GM18508 (cell line): ENCODE results near the gene USP6NL.

Experiments used
- ATAC-seq: cut with Tn5 transposase; IDR thresholded peaks from one replicate; pipeline ENCODE4 v1.9.1; 2021; ENCODE audit warnings: moderate number of reproducible peaks; ENCODE audit not compliant: insufficient read depth, unreplicated experiment

USP6NL gene

GRCh38 chr10:11454958-11455566 is 156.4 kb downstream of the USP6NL start:
- no peak for ATAC-seq

GRCh38 chr10:11454160-11454559 is 157.3 kb downstream of the USP6NL start:
- ATAC-seq = no peak

GRCh38 chr10:11451640-11452260 is 159.7 kb downstream of the USP6NL start:
- ATAC-seq = no peak

- ATAC-seq = no peak
Observed at GRCh38 chr10:11450427-11450826, 161.0 kb downstream of the USP6NL start.

GRCh38 chr10:11449761-11450160 is 161.7 kb downstream of the USP6NL start:
- no peak for ATAC-seq

GRCh38 chr10:11448545-11449244 is 162.8 kb downstream of the USP6NL start:
- ATAC-seq = peak; percentile 80

- ATAC-seq = peak; percentile 23
Observed at GRCh38 chr10:11448190-11448544, 163.3 kb downstream of the USP6NL start.

- no peak for ATAC-seq
Observed at GRCh38 chr10:11447586-11447985, 163.9 kb downstream of the USP6NL start.

- ATAC-seq = no peak
Observed at GRCh38 chr10:11446864-11447263, 164.6 kb downstream of the USP6NL start.

- ATAC-seq = no peak
Observed at GRCh38 chr10:11446133-11446532, 165.3 kb downstream of the USP6NL start.

GRCh38 chr10:11444531-11445228 is 166.8 kb downstream of the USP6NL start:
- ATAC-seq = no peak

GRCh38 chr10:11444155-11444530 is 167.3 kb downstream of the USP6NL start:
- ATAC-seq = no peak

GRCh38 chr10:11443468-11444154 is 167.8 kb downstream of the USP6NL start:
- ATAC-seq = no peak

- no peak for ATAC-seq
Observed at GRCh38 chr10:11442001-11442773, 169.3 kb downstream of the USP6NL start.

GRCh38 chr10:11441151-11441535 is 170.3 kb downstream of the USP6NL start:
- no peak for ATAC-seq

GRCh38 chr10:11440250-11441150 is 170.9 kb downstream of the USP6NL start:
- no peak for ATAC-seq

- ATAC-seq = no peak
Observed at GRCh38 chr10:11439523-11440053, 171.9 kb downstream of the USP6NL start.

GRCh38 chr10:11437391-11438142 is 173.9 kb downstream of the USP6NL start:
- ATAC-seq = no peak
